Measurements from ENCODE around the gene DCDC1. TPM values are rescaled to one million over a fixed set of nuclear protein-coding genes. Genes with fewer than 3 reads are reported as not detected.
A peak's percentile ranks its signal among the peaks of the same experiment; 100 is the strongest.

Gene DCDC1
- total and polyA plus RNA-seq, 9 of the 15 experiments (the other 6 are each of a cell fraction or from before 2014, with no cell fraction given) = 0.05 to 0.18 (median 0.08) TPM; not detected in 3

DNA sequence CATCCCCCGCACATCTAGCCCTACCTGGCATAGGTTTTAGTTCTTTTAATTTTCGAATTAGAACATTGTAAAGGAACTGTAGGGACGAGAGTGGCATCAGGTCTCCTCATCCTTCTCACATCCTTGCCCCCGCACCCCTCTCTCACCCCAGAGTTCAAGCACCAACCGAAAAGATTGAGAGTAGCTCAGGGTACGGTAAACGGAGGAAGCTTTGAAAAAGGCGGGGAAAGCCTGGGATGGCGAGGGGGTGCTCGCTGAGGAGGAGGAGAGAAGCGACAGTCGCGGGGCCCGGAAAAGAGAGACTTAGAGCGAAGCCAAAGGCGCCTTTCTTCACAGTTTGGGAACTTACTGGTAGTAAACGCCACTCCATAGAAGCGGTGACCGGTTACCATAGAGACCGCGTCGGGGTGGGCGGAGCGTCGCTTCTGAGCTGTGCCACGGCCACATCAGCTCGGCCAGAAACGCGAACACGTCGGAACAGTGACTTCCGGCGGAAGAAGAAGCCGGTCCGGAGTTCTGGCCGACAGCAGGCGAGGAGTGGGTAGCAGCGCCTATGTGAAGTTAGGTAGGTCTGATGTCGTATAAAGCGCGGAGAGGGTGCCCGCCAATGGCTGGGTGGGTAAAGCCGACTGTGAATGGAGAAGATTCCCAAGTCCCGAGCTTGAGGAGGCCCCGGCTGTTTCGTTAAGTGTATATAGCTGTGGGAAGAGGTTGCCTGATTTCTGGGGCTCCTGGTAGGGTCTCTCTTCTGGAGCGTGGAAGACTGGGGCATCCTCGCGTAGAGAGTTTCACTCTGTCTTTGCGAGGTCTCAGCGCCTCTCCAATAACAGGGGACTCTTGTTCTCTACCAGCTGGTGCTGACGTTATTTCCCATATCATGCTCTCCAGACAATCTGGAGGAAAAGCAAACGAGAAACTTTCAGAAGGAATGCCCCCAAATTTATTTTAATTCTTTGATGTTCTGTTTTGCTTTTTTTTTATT lies at the start of gene DCDC1, which contains the start of gene DNAJC24 (continued):
- TF ChIP-seq, protein P1, sequence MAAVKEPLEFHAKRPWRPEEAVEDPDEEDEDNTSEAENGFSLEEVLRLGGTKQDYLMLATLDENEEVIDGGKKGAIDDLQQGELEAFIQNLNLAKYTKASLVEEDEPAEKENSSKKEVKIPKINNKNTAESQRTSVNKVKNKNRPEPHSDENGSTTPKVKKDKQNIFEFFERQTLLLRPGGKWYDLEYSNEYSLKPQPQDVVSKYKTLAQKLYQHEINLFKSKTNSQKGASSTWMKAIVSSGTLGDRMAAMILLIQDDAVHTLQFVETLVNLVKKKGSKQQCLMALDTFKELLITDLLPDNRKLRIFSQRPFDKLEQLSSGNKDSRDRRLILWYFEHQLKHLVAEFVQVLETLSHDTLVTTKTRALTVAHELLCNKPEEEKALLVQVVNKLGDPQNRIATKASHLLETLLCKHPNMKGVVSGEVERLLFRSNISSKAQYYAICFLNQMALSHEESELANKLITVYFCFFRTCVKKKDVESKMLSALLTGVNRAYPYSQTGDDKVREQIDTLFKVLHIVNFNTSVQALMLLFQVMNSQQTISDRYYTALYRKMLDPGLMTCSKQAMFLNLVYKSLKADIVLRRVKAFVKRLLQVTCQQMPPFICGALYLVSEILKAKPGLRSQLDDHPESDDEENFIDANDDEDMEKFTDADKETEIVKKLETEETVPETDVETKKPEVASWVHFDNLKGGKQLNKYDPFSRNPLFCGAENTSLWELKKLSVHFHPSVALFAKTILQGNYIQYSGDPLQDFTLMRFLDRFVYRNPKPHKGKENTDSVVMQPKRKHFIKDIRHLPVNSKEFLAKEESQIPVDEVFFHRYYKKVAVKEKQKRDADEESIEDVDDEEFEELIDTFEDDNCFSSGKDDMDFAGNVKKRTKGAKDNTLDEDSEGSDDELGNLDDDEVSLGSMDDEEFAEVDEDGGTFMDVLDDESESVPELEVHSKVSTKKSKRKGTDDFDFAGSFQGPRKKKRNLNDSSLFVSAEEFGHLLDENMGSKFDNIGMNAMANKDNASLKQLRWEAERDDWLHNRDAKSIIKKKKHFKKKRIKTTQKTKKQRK (IDR thresholded peaks at IDR 0.05; ENCODE audit: borderline replicate concordance, low read depth, low read length) = no peak
- peak; percentile 77; the same call in 1 of the 2 replicates for TF ChIP-seq XRCC5 (IDR thresholded peaks at IDR 0.05; ENCODE audit: low read depth, low read length)
- no peak for TF ChIP-seq ZNF140 (CRISPR knock-in tag; IDR thresholded peaks at IDR 0.05)
- TF ChIP-seq RUNX1 (IDR thresholded peaks at IDR 0.05; ENCODE audit: low read depth) = no peak
- no peak for TF ChIP-seq MCM7 (IDR thresholded peaks at IDR 0.05)
- TF ChIP-seq, protein P2, sequence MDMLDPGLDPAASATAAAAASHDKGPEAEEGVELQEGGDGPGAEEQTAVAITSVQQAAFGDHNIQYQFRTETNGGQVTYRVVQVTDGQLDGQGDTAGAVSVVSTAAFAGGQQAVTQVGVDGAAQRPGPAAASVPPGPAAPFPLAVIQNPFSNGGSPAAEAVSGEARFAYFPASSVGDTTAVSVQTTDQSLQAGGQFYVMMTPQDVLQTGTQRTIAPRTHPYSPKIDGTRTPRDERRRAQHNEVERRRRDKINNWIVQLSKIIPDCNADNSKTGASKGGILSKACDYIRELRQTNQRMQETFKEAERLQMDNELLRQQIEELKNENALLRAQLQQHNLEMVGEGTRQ (CRISPR knock-in tag; IDR thresholded peaks at IDR 0.05) = no peak
- TF ChIP-seq ZNF77 (CRISPR knock-in tag; IDR thresholded peaks at IDR 0.05) = no peak
- TF ChIP-seq ELF2 (CRISPR knock-in tag; IDR thresholded peaks at IDR 0.05) = no peak
- TF ChIP-seq ARID4B (CRISPR knock-in tag; IDR thresholded peaks at IDR 0.05) = peak; percentile 70; the same call in 1 of the 2 replicates
- no peak for TF ChIP-seq SMARCB1 (IDR thresholded peaks at IDR 0.05; ENCODE audit: insufficient read length, low read depth)
- no peak for TF ChIP-seq TRIM28 (IDR thresholded peaks at IDR 0.05)
- no peak for TF ChIP-seq ZNF436 (CRISPR knock-in tag; IDR thresholded peaks at IDR 0.05)
- no peak for TF ChIP-seq ARID2 (IDR thresholded peaks at IDR 0.05)
- peak; percentile 91 for TF ChIP-seq POLR2A (conservative IDR thresholded peaks at IDR 0.05)
- TF ChIP-seq ZNF143 (CRISPR knock-in tag; IDR thresholded peaks at IDR 0.05) = no peak
- TF ChIP-seq U2AF1 (optimal IDR thresholded peaks at IDR 0.05; ENCODE audit: low read depth, low read length) = no peak
- no peak for TF ChIP-seq MTF1 (CRISPR knock-in tag; IDR thresholded peaks at IDR 0.05; ENCODE audit: borderline replicate concordance)
- no peak for TF ChIP-seq BHLHE40 (IDR thresholded peaks at IDR 0.05; ENCODE audit: low read length)
- TF ChIP-seq RBM34 (IDR thresholded peaks at IDR 0.05; ENCODE audit: borderline replicate concordance, insufficient read depth, low read length) = no peak

Data from K562 (cell line).